NOMO-1 treated with dmso at 0.1 percent for 144 hours (cell line): ENCODE data around the gene SCGB3A2.
"Not testable (repeated sequence)": the region's sequence is repeated elsewhere in the genome, so short reads cannot be mapped to it uniquely, and the experiment has no call there.

Source experiments
- DNase-seq: peaks from one replicate; lab custom pipeline; 2025; ENCODE audit not compliant: unreplicated experiment; lab: John Stamatoyannopoulos, UW

SCGB3A2 gene

DNA sequence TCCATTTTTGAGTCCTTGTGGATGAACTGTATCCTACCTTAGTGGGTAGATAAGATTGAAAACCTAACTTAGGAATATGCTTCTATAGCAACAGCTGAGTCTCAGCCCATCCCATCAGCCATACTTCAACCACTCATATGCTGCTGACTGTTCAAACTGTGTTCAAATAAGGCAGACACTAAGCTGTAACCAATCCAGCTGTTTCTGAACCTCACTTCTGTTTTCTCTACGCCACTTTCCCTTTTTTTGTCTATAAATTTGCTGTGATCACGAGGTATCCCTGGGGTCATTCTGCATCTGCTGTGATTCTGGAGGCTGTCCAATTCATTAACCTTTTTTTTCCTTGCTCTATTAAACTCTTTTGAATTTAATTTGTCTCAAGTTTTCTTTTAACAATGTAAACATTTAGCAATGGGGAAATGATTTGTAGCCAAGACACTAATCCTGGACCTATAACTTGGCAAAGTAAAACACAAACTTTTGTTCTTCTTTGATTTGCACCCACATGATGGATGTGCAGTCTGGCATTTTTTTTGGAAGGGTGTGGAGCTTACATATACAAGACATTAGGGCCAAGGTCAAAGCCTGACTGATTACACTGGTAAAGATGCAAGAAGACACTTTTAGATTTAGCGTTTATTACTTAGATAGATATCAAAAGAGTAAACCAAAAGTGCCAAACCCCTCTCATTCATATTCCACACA lies 14.9 kb upstream of the SCGB3A2 start:
- no peak for DNase-seq

DNA sequence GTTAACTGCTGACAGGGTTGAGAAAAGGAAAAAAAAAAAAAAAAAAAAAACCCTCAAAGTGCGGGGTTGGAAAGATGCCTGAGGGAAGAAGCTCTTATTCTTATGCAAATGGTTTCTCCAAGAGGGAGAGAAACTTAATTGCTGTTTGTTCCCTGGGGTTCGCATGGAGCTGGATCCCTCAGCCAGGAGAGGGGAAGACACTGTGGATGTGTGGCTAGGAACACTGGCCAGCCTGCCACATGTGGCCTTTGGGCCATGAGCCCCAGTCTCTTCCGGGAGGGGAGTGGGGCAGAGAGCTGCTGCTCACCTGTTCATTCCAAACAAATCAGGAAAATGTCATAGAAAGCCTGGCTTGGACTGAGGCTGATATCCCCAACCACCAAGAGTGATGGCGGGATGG lies 9.4 kb upstream of the SCGB3A2 start:
- no peak for DNase-seq

DNA sequence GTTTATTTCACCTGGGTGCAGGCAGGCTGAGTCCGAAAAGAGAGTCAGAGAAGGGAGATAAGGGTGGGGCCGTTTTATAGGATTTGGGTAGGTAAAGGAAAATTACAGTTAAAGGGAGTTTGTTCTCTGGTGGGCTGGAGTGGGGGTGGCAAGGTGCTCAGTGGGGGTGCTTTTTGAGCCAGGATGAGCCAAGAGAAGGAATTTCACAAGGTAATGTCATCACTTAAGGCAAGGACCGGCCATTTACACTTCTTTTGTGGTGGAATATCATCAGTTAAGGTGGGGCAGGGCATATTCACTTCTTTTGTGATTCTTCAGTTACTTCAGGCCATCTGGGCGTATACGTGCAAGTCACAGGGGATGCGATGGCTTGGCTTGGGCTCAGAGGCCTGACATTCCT lies 8.6 kb upstream of the SCGB3A2 start:
- not testable (repeated sequence) for DNase-seq

DNA sequence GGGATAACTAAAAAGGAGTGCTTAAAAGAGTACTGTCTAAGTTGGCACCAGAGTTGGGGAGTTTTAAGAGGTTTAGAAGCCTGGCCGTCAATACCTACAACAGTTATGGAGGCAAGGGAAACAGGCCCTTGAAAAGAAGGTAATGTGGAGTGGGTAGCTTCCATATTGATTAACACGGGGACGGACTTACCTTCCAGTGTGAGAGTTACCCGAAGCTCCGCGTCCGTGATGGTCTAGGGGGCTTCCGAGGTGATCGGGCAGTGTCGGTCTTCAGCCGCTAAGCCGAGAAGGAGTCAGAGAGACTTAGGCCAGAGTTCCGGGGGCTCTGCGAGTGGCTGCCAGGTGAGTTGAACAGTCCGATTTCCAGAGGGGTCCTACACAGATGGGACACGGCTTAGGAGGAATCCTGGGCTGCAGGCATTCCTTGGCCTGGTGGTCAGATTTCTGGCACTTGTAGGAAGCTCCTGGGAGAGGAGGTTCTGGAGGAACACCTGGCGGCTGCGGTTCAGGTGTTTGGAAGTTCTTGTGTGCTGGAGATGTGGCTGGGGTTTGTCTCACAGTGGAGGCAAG lies 6.4 kb upstream of the SCGB3A2 start:
- not testable (repeated sequence) for DNase-seq

DNA sequence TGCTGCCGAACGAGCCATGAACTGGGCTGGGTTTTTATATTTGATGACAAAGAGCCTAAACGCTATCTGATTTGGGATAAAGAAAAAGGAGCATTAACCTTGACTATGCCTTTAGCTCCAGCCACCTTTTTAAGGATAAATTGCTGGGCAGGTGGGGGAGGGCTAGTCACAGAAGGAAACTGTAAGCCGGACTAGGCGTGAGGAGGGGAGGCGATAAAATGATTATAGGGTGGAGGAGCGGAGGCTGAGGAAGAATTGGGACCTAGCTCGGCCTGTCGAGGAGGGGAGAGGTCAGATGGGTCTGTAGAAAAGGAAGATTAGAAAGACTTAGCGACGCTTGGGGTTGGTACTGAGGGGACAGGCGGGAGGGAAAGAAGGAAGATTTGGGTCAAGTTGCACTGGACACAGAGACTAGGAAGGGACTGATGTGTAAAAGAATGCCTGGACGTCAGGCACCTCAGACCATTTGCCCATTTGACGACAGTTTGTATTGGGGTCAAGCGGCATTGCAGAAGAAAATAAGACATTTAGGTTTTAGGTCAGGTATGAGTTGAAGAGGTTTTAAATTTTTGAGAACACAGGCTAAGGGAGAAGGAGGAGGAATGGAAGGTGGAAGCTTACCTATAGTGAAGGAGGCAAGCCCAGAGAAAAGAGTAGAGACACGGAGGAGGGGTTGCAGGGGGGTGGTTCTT lies 5.6 kb upstream of the SCGB3A2 start:
- DNase-seq = not testable (repeated sequence)

DNA sequence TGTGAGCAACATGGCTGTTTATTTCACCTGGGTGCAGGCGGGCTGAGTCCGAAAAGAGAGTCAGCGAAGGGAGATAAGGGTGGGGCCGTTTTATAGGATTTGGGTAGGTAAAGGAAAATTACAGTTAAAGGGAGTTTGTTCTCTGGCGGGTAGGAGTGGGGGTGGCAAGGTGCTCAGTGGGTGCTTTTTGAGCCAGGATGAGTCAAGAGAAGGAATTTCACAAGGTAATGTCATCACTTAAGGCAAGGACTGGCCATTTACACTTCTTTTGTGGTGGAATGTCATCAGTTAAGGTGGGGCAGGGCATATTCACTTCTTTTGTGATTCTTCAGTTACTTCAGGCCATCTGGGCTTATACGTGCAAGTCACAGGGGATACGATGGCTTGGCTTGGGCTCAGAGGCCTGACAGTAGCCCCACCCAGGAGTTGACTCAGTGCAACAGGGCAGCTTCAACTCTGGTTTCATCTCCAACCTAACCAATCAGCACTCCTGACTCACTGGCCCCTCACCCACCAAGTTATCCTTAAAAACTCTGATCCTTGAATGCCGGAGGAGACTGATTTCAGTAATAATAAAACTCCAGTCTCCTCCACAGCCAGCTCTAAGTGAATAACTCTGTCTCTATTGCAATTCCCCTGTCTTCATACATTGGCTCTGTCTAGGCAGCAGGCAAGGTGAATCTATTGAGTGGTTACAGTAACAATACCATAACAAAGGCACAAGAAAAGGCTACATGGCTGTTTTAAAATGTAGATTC lies 4.2 kb upstream of the SCGB3A2 start:
- not testable (repeated sequence) for DNase-seq

- DNase-seq = no peak
These were observed 3.6 kb upstream of the SCGB3A2 start for GRCh38 chr5:147874910-147875367.

DNA sequence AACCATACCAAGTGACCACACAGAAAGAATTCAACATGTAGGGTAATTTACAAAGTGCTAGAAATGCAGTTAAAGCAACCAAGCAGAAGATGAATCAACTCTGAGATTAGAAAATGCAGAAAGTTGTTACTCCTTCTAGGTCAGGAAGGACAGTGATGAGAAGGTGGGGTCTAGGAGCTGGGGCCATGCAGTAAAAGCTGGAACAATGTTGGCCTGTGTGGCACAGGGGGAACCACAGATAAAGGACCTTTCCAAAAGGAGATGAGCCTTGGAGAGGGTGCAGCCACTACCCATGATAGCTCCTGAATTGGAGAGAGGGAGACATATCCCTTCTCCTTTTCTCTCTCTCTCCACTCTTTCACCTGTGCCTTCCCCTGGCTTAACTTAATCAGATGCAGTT lies 2.4 kb upstream of the SCGB3A2 start:
- DNase-seq = no peak

- DNase-seq = no peak
These were observed 1.9 kb upstream of the SCGB3A2 start for GRCh38 chr5:147876626-147877025.

GRCh38 chr5:147879784-147880183 lies 1.3 kb downstream of the SCGB3A2 start:
- DNase-seq = no peak

DNA sequence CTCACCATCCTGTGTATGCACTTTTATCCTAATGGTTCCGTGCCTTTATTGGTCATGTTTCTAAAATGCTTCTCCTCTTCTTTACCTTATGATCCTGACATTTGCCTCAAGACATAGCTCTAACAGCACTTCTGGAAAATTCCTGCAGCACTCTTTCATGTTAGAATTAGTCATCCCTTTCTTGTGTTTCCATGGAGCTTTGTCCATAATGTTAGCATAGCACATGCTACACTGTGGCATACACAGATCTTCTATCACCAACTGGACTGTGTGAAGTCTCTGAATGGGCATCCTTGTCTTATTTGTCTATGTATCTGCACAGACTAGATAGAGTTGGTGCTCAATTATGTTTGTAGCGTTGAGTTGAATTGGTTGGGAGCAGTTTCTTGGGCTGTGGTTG lies 2.0 kb downstream of the SCGB3A2 start:
- no peak for DNase-seq

DNA sequence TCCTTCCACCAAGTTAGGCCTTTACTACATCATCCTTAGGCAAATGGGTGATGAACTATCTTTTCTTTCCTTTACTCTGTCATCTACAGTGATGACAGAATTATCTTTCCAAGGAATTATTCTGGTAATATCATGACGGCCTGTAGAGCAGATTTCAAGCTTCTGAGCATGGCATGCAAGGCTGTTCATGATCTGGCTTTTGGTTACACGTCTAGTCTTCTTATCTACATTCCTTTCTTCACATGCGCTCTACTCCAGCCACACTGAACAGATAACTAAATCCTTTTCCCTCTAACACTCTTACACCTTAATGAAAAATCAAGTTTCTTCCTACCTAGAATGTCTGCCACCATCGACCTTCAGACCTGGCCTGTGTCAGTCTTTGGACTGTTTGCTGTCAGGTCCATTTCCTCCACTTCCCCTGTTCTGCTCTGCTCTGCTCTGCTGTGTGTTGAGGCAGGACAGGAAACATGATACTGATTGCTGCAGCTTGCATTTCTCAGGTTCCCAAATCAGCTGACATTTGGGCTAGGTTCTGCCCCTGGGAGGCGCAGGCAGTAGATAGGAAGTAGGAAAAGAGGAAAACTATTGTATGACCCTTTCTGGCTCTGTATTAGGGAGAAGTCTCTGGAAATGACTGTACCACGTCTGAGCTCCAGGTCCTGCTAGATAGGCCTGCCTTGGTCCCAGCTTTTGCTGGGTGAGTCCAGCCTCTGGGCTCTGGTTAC lies 4.2 kb downstream of the SCGB3A2 start:
- no peak for DNase-seq

DNA sequence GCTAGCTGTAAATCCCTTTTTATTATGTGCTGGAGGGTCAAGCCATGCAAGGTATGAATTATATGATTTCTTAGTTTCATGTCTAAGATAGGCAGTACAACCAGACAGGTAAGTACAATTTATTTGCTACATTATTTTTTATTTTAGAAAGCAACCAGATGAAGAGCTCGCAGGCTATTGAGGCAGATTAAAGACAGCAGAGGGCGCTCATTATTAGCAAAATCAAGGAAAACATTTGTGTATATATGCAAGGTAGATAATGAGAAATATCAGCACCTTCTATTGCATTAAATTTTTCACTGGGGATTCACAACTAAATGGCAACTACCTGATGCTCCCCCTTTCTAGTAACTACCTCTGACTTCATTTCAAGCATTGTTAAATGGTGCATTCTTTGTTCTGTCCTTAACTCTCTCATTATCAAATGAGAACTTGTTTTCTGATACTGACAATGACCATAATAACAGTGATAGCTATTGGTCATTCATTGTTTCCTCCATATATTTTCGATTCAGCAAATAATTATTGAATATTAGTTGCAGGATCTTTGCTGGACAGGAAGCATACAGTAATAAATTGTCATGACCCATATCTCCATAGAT lies 8.6 kb downstream of the SCGB3A2 start:
- peak; percentile 24 for DNase-seq

GRCh38 chr5:147887930-147888329 lies 9.4 kb downstream of the SCGB3A2 start:
- no peak for DNase-seq

DNA sequence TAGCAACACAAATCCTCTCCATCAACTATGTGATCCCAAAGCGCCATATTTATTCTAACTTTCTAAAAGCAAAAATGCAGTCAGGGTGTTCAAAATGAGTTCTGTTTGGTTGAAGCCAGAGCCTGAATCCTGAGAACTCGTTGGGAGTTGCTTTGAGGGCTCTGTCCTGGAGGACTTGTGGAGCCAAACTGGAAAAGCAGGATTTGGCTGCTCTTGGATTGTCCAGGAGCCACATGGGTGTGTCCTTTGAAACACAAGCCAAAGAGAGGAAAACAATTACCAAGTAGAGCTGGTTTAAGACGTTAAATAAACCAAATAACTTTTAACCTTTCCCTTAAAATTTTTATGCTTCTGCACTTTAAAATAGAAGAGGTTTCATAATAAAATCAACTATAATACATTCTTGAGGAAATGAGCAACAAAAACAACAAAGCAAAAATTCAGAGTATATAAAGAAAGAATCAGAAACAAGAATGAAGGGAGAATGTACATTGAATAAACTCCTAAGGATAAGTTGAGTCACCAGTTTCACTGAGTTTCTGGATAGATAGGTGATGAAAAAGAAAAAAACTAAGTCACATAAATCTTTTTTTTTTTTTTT lies 14.3 kb downstream of the SCGB3A2 start:
- DNase-seq = no peak

DNA sequence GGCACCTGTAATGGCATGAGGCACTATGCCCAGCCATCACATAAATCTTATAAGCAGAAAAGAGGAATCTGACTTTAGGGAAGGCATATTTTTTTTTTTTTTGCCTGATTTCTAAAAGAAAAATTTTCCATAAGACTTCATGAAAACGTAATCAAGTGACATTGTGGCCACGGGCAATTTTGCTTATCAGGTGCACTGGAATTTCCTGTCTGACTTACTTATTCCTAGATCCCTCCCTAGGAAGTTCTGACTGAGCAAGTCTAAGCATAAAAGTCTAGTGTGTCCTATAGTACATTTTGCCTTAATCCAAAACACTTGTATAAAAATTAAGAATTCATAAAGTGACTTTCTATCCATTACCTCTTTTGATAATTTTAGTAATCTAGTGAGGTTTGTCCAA lies 15.3 kb downstream of the SCGB3A2 start:
- DNase-seq = no peak

DNA sequence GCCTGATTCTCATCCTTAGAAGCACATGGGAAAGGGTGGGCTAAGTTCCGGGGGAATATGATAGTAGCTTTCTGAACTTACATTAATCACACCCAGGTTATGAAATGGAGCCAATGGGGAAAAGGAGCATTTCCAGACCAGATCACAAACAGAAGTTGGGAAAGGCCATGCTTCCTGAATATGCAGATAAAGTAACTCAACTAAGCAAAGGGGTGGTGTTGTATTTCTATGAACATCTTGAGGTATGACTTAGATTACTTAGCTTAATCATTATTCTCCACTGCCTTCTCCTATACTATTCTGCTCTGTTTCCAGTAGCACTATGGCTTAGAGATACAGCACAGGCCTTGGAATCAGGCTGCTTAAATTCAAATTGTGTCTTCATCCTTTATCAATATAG lies 17.4 kb downstream of the SCGB3A2 start:
- no peak for DNase-seq

- no peak for DNase-seq
These were observed 20.4 kb downstream of the SCGB3A2 start for GRCh38 chr5:147898875-147899401.

GRCh38 chr5:147901599-147902039 lies 23.1 kb downstream of the SCGB3A2 start:
- DNase-seq = no peak

DNA sequence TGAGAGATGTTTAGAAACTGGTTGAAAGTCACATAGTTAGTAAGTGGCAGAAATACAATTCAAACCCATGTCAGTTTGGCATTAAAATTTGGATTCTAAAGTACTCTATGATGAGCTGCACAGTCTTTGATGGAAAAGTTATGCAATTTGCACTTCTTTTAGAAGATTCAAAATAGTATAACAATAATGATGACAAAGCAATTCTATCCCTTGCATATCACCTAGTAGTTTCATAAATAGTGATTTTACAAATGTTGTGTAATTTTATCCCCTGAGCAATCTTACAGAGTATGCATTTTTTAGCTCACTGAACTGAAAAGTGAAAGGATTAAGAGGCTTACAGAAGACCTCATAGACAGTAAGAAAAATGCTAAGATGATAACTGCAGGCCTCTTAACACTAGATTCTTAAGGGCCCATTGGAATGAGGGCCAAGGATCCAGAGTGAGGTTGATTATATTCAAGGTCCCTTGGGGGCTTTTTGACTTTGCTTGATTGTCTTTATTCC lies 24.2 kb downstream of the SCGB3A2 start:
- no peak for DNase-seq
